Measurements from ENCODE around the gene PSEN2. TPM values are rescaled to one million over a fixed set of nuclear protein-coding genes. Genes with fewer than 3 reads are reported as not detected.

PSEN2 gene
- total RNA-seq, 4 donors from 2014 or later = 14.9 to 28.5 (median 20.2) TPM

DNA sequence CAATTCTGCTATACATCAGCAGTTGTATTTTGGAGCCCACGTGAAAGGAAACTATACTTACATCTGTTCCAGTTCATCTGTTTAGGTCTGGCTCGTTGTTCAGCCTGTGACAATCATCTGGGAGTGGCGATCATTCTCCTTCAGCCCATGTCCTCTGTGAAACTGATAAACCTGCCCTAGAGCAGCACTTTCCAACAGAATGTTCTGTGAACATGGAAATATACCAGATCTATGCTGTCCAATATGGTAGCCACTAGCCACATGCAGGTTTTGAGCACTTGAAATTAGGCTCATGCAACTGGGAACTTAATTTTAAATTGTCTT, 45.2 kb downstream of the PSEN2 start:
- no peaks in the 10 kb centered on the region for H3K36me3 ChIP-seq
- H3K27me3 ChIP-seq = no peaks in the 10 kb centered on the region
- DNase-seq (ENCODE audit: low spot score in 2 of 2) = no peak
- no peak overlapping the region for H3K27ac ChIP-seq
- TF ChIP-seq EP300 (IDR thresholded peaks at IDR 0.05) (no peak), POLR2A (IDR thresholded peaks at IDR 0.05) (no peak), CTCF (IDR thresholded peaks at IDR 0.05) (no peak), POLR2AphosphoS5 (IDR thresholded peaks at IDR 0.05) (no peak)
- no peaks in the 10 kb centered on the region for H3K4me1 ChIP-seq
- no peaks in the 10 kb centered on the region for H3K9me3 ChIP-seq
- WGBS = 75% methylated on average over 3 of the region's 3 CpGs
- H3K4me3 ChIP-seq = no peak overlapping the region

DNA sequence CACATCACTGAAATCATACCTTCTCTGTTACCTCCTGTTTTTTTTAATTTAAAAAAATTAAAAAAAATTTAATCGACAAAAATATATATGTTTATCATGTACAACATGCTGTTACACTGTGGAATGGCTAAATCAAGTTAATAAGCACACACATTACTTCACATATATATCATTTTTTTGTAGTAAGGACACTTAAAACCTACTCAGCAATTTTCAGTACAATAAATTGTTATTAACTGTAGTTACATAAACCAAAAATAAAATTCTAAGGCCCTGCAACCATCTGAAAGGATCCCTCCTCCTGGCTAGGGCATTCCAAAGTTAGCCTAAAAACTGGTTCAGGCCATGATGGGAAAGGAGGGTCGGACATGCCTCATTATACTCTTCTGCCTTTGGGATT, 46.1 kb downstream of the PSEN2 start:
- Histone ChIP-seq H3K36me3 (no peaks in the 10 kb centered on the region), H3K4me3 (no peak overlapping the region), H3K27ac (no peak overlapping the region), H3K27me3 (no peaks in the 10 kb centered on the region), H3K4me1 (no peaks in the 10 kb centered on the region), H3K9me3 (no peaks in the 10 kb centered on the region)
- no peak for DNase-seq (ENCODE audit: low spot score in 2 of 2)
- WGBS = 97% methylated on average over 2 of the region's 2 CpGs
- TF ChIP-seq CTCF (IDR thresholded peaks at IDR 0.05) (no peak), POLR2A (IDR thresholded peaks at IDR 0.05) (no peak), POLR2AphosphoS5 (IDR thresholded peaks at IDR 0.05) (no peak), EP300 (IDR thresholded peaks at IDR 0.05) (no peak)

DNA sequence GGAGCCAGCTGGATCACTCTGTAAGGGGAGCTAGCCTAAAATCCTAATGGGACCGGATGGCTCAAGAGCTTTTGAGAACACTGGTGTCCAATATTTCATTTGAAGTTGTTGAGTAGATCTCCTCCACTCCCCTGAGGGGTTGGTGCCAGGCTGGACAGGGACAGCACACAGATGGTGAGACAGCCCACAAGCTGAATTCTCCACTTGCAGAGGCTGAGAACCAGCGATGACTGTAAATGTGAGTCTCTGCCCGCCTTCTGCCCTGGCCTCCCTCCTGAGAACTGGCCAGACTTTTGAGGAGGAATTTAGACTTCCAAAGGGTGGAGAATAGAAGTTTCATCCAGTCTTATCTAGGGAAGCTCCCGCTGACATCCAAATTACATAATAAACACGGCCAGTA, 49.2 kb downstream of the PSEN2 start:
- no peak for DNase-seq (ENCODE audit: low spot score in 2 of 2)
- no peak overlapping the region for H3K4me3 ChIP-seq
- no peak overlapping the region for H3K27ac ChIP-seq
- H3K36me3 ChIP-seq = no peaks in the 10 kb centered on the region
- 93% methylated on average over 5 of the region's 5 CpGs for WGBS
- no peaks in the 10 kb centered on the region for H3K27me3 ChIP-seq
- TF ChIP-seq EP300 (IDR thresholded peaks at IDR 0.05) = no peak
- TF ChIP-seq POLR2AphosphoS5 (IDR thresholded peaks at IDR 0.05) = no peak
- no peak for TF ChIP-seq CTCF (IDR thresholded peaks at IDR 0.05)
- no peak for TF ChIP-seq POLR2A (IDR thresholded peaks at IDR 0.05)
- no peaks in the 10 kb centered on the region for H3K4me1 ChIP-seq
- H3K9me3 ChIP-seq = no peaks in the 10 kb centered on the region

- Histone ChIP-seq H3K36me3 (no peaks in the 10 kb centered on the region), H3K9me3 (no peaks in the 10 kb centered on the region), H3K27ac (no peak overlapping the region), H3K27me3 (no peaks in the 10 kb centered on the region), H3K4me1 (no peaks in the 10 kb centered on the region), H3K4me3 (no peak overlapping the region)
- DNase-seq (ENCODE audit: low spot score in 2 of 2) = no peak
- WGBS = 100% methylated on average over 1 of the region's 1 CpG
- no peak for TF ChIP-seq POLR2A (IDR thresholded peaks at IDR 0.05)
- TF ChIP-seq CTCF (IDR thresholded peaks at IDR 0.05) = no peak
- TF ChIP-seq EP300 (IDR thresholded peaks at IDR 0.05) = no peak
- no peak for TF ChIP-seq POLR2AphosphoS5 (IDR thresholded peaks at IDR 0.05)
These were observed 49.6 kb downstream of the PSEN2 start for GRCh38 chr1:226919995-226920394.

DNA sequence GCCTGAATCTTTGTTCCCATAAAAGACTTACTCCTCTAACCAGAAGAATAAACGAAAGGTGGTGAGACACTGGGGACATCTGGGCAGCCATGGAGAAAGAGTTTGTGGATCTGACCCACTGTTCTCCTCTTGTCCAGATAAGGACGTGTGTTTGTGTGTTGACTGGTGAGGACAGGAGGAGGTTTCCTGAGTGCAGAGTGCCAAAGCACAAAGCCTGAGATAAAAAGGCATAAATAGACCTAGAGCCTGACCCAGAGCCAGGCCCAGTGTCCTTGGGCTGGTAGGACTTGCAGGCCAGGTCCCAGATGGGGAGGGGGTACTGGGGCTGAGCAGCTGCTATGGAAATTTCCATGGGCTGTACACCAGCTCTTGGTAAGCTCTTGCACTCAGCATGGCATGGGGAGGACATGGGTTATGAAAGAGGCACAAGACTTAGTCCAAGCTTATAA, 50.1 kb downstream of the PSEN2 start:
- Histone ChIP-seq H3K27ac (no peak overlapping the region), H3K4me1 (no peaks in the 10 kb centered on the region), H3K4me3 (no peak overlapping the region), H3K36me3 (no peaks in the 10 kb centered on the region), H3K9me3 (no peaks in the 10 kb centered on the region), H3K27me3 (no peaks in the 10 kb centered on the region)
- TF ChIP-seq POLR2A (IDR thresholded peaks at IDR 0.05) (no peak), POLR2AphosphoS5 (IDR thresholded peaks at IDR 0.05) (no peak), CTCF (IDR thresholded peaks at IDR 0.05) (no peak), EP300 (IDR thresholded peaks at IDR 0.05) (no peak)
- no peak for DNase-seq (ENCODE audit: low spot score in 2 of 2)
- 88% methylated on average over 2 of the region's 2 CpGs for WGBS

All from suprapubic skin (tissue), 4 donors.